ENCODE data around the gene METRN.

METRN gene

GRCh38 chr16:759110-759910 is 44.4 kb downstream of the METRN start:
- no peak for DNase-seq (ENCODE audit: low read depth in 2 of 2)

GRCh38 chr16:760065-760464 is 45.1 kb downstream of the METRN start:
- DNase-seq (ENCODE audit: low read depth in 2 of 2) = no peak

- DNase-seq (ENCODE audit: low read depth in 2 of 2) = no peak
Measured at GRCh38 chr16:760545-761343, 45.8 kb downstream of the METRN start, which contains the start of gene MSLN. Gene MSLN, plus strand, starts transcription at chr16:760734. Its CDS starts 1,947 bp downstream, at chr16:762681.

GRCh38 chr16:761625-762513 is 47.0 kb downstream of the METRN start:
- no peak for DNase-seq (ENCODE audit: low read depth in 2 of 2)

- no peak for DNase-seq (ENCODE audit: low read depth in 2 of 2)
Measured at GRCh38 chr16:762595-763268, 47.8 kb downstream of the METRN start.

GRCh38 chr16:763369-764183 is 48.7 kb downstream of the METRN start:
- no peak for DNase-seq (ENCODE audit: low read depth in 2 of 2)

- no peak for DNase-seq (ENCODE audit: low read depth in 2 of 2)
Measured at GRCh38 chr16:764184-764750, 49.3 kb downstream of the METRN start.

GRCh38 chr16:764848-765487 is 50.0 kb downstream of the METRN start:
- DNase-seq (ENCODE audit: low read depth in 2 of 2) = no peak

- DNase-seq (ENCODE audit: low read depth in 2 of 2) = no peak
Measured at GRCh38 chr16:765488-765865, 50.6 kb downstream of the METRN start.

GRCh38 chr16:766008-766819 is 51.3 kb downstream of the METRN start:
- DNase-seq (ENCODE audit: low read depth in 2 of 2) = no peak

- DNase-seq (ENCODE audit: low read depth in 2 of 2) = no peak
Measured at GRCh38 chr16:766820-767640, 52.1 kb downstream of the METRN start.

- no peak for DNase-seq (ENCODE audit: low read depth in 2 of 2)
Measured at GRCh38 chr16:767743-768235, 52.9 kb downstream of the METRN start.

GRCh38 chr16:768428-768827 is 53.5 kb downstream of the METRN start:
- DNase-seq (ENCODE audit: low read depth in 2 of 2) = no peak
